ENCODE results near the gene CXorf65. TPM values are rescaled to one million over a fixed set of nuclear protein-coding genes. Genes with fewer than 3 reads are reported as not detected.
A peak's percentile ranks its signal among the peaks of the same experiment; 100 is the strongest.

Gene CXorf65
- total RNA-seq, 1 donor from 2014 or later: not detected

DNA sequence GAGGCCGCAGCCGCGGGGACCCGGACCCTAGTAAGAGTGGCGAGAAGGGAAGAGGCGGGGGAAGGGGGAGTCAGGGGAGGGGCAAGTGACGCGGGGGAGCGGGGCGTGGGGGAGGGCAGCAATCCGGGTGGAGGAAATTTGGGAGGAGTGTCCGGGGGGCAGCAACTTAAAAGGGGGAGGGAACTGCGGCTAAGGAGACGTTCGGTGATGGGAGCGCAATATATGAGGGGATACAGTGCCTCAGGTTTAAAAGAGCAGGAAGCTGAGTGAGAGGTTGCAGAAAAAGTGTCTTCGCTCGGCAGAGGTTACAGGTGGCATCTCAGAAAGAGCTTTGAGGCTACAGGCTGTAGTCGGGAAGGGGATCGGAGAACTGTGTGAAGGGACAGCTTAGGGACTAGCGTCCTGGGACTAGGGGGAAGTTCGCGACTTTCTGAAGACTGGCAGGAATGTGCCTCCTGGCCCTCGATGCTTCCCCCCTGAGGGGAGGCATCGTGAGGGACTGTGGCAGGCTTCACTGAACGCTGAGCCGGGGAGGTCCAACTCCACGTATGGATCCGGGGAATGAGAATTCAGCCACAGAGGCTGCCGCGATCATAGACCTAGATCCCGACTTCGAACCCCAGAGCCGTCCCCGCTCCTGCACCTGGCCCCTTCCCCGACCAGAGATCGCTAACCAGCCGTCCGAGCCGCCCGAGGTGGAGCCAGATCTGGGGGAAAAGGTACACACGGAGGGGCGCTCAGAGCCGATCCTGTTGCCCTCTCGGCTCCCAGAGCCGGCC lies 10.4 kb downstream of the CXorf65 start:
- Mint-ChIP-seq H3K9me3 (ENCODE audit: low read depth) (peaks cover 8% of the 10 kb centered on the region), H3K36me3 (ENCODE audit: insufficient read depth) (peaks cover 3% of the 10 kb centered on the region)

DNA sequence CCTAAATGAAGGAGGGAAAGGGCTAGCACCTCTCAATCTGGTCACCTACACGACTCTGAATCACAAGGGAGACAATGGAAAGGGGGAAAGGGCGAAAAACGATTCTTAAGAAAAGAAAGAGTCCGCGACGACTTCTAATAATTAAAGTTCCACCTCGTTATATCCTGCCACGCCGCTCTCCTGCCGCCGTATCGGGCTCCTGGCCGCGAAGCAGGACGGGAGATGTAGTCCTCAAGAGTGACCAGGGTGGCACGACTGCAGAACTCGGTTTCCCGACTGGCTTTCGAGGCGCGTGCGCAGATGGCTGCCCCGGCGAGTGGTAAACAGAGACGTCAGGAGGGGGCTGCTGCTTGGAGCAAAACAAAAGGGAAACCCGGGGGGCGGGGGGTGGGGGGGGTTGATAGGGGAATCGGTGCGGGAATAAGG lies 11.0 kb downstream of the CXorf65 start, which contains the start of gene FOXO4:
FOXO4 (plus strand) TSS at position 297 of the 426 bp plus-strand sequence. CDS start 678 bp downstream, outside the sequence.
- Mint-ChIP-seq H3K4me1 (ENCODE audit: low read depth) (peaks cover 16% of the 10 kb centered on the region), H3K27me3 (no peaks in the 10 kb centered on the region), H3K36me3 (ENCODE audit: insufficient read depth) (peaks cover 4% of the 10 kb centered on the region), H3K9me3 (ENCODE audit: low read depth) (peaks cover 10% of the 10 kb centered on the region), H3K27ac (peak within 1 kb of the TSS; percentile 86), H3K4me3 (ENCODE audit: low read depth) (peak within 1 kb of the TSS; percentile 97)
- peak; percentile 67 for DNase-seq (ENCODE audit: low spot score, unreplicated experiment)
- TF ChIP-seq, protein P1, sequence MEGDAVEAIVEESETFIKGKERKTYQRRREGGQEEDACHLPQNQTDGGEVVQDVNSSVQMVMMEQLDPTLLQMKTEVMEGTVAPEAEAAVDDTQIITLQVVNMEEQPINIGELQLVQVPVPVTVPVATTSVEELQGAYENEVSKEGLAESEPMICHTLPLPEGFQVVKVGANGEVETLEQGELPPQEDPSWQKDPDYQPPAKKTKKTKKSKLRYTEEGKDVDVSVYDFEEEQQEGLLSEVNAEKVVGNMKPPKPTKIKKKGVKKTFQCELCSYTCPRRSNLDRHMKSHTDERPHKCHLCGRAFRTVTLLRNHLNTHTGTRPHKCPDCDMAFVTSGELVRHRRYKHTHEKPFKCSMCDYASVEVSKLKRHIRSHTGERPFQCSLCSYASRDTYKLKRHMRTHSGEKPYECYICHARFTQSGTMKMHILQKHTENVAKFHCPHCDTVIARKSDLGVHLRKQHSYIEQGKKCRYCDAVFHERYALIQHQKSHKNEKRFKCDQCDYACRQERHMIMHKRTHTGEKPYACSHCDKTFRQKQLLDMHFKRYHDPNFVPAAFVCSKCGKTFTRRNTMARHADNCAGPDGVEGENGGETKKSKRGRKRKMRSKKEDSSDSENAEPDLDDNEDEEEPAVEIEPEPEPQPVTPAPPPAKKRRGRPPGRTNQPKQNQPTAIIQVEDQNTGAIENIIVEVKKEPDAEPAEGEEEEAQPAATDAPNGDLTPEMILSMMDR (IDR thresholded peaks at IDR 0.05; ENCODE audit: unreplicated experiment): no peak

More for the DNA sequence above, 10.4 kb downstream of the CXorf65 start:
- Mint-ChIP-seq H3K4me1 (ENCODE audit: low read depth) (peaks cover 18% of the 10 kb centered on the region), H3K4me3 (ENCODE audit: low read depth) (peak overlapping the region; percentile 97), H3K27me3 (no peaks in the 10 kb centered on the region), H3K27ac (peak overlapping the region; percentile 74)
- no peak for DNase-seq (ENCODE audit: low spot score, unreplicated experiment)
- TF ChIP-seq, protein P1 (IDR thresholded peaks at IDR 0.05; ENCODE audit: unreplicated experiment): no peak

DNA sequence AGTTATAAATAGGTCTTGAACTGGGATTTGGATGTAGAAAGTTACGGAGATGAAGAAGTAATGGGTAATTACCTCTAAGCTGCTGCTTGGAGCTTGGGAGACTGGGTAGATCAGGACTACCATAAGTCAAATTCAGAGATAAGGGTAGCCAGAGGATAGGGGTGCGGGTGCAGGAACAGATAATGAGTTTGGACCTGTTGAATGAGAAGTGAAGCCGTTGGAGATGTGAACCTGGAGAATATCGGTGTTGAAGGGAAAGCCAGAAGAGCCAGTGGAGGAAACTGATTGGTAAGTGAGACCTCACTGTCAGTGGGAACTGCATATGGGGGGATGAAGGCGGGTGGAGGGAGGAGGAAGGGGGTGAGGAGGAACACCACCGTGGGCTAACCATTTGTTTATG lies 11.5 kb downstream of the CXorf65 start:
- TF ChIP-seq, protein P1 (IDR thresholded peaks at IDR 0.05; ENCODE audit: unreplicated experiment): no peak
- H3K27ac Mint-ChIP-seq: peak overlapping the region; percentile 86

DNA sequence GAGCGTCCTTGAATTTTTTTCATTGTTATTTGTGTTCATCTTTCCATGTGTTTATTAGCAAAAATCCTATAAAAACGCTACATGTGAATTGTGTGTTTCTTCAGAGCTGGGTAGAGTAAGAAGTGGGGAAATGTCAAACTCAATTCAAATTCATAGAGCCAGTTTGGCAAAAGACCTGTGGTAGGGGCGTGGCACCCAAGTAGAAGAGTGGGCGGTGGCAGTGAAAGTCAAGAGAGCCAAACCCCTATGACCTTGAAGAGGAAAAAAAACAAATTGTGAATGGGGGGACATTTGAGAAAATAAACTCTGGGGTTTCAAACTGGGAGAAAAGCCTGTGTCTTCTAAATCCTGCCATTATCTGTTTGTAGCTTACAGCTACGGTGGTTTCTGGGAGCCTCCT lies 15.3 kb downstream of the CXorf65 start:
- Mint-ChIP-seq H3K4me1 (ENCODE audit: low read depth) (peaks cover 2% of the 10 kb centered on the region), H3K36me3 (ENCODE audit: insufficient read depth) (peaks cover 2% of the 10 kb centered on the region), H3K27me3 (no peaks in the 10 kb centered on the region), H3K27ac (no peak overlapping the region), H3K9me3 (ENCODE audit: low read depth) (peaks cover 10% of the 10 kb centered on the region), H3K4me3 (ENCODE audit: low read depth) (no peak overlapping the region)
- TF ChIP-seq, protein P1 (IDR thresholded peaks at IDR 0.05; ENCODE audit: unreplicated experiment): no peak
- no peak for DNase-seq (ENCODE audit: low spot score, unreplicated experiment)

More for the DNA sequence above, 11.5 kb downstream of the CXorf65 start:
- H3K4me1 Mint-ChIP-seq (ENCODE audit: low read depth): peaks cover 14% of the 10 kb centered on the region
- peaks cover 10% of the 10 kb centered on the region for H3K9me3 Mint-ChIP-seq (ENCODE audit: low read depth)
- H3K4me3 Mint-ChIP-seq (ENCODE audit: low read depth): peak overlapping the region; percentile 97
- DNase-seq (ENCODE audit: low spot score, unreplicated experiment): no peak
- H3K27me3 Mint-ChIP-seq: no peaks in the 10 kb centered on the region
- peaks cover 4% of the 10 kb centered on the region for H3K36me3 Mint-ChIP-seq (ENCODE audit: insufficient read depth)

DNA sequence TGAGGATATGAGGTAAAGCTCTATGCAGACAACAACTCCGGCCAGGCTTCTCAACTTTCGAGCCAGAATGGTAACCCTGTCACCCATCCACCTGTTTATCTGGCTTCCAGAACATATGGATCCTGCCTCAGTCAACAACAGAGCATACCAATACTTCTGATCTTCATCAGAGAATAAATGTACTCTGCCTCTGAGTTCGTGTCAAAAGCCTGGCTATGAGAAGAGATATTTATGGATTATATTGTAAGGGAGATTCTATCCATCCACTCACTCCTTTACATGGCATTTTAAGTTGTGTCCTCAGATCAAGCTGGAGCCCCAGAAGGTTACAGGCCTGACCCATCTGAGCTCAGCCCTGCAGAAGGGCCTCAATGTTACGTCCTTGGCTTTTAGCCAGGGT lies 20.6 kb downstream of the CXorf65 start:
- TF ChIP-seq, protein P1 (IDR thresholded peaks at IDR 0.05; ENCODE audit: unreplicated experiment): no peak
- no peaks in the 10 kb centered on the region for H3K9me3 Mint-ChIP-seq (ENCODE audit: low read depth)

More for the DNA sequence above, 20.6 kb downstream of the CXorf65 start:
- Mint-ChIP-seq H3K4me1 (ENCODE audit: low read depth) (peaks cover 1% of the 10 kb centered on the region), H3K36me3 (ENCODE audit: insufficient read depth) (no peaks in the 10 kb centered on the region), H3K27me3 (no peaks in the 10 kb centered on the region), H3K4me3 (ENCODE audit: low read depth) (no peak overlapping the region), H3K27ac (no peak overlapping the region)
- no peak for DNase-seq (ENCODE audit: low spot score, unreplicated experiment)

Measured in progenitor cell of endocrine pancreas (in vitro differentiated cells).